ENCODE measurements around the gene UBASH3B. TPM values are rescaled to one million over a fixed set of nuclear protein-coding genes. Genes with fewer than 3 reads are reported as not detected.

The UBASH3B gene
- total RNA-seq, 1 donor from 2014 or later = 2.0 TPM

DNA sequence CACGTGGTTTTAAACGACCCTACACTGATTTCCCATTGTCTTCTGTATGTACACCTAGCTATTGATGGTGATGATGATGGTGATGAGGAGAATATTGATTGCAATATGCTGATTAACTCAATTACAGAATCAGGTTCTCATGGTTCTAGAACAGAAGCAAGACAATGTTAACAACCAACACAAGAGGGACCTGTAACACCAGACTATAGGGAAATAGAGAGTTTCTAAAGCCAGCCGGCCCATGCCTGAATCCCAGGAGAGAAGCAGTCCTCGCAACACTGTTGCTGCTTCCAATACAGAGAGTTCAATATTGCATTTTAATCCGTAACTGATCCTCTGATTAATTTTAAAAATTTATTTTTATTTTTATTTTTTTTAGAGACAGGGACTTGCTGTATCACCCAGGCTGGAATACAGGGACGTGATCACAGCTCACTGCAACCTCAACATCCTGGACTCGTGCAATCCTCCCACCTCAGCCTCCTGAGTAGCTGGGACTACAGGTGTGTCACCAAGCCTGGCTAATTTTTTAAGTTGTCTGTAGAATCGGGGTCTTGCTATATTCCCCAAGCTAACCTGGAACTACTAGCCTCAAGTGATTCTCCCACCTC lies 22.2 kb upstream of the UBASH3B start:
- Histone ChIP-seq H3K9ac (no peak overlapping the region), H3K4me3 (no peak overlapping the region), H3K36me3 (no peaks in the 10 kb centered on the region), H3K4me2 (no peak overlapping the region), H3F3A (ENCODE audit: low read depth) (no peaks in the 10 kb centered on the region), H4K20me1 (ENCODE audit: low read depth) (no peaks in the 10 kb centered on the region), H3K9me3 (ENCODE audit: low read depth) (no peaks in the 10 kb centered on the region), H3K79me2 (ENCODE audit: low read depth) (no peaks in the 10 kb centered on the region), H3K27ac (no peak overlapping the region), H3K4me1 (peaks cover 3% of the 10 kb centered on the region), H3K27me3 (no peaks in the 10 kb centered on the region), H2AFZ (replicated peaks) (no peak overlapping the region)
- peaks cover 3% of the 10 kb centered on the region for H3K27me3 Mint-ChIP-seq (ENCODE audit: insufficient read depth, low read depth)
- no peak overlapping the region for H3K4me3 Mint-ChIP-seq
- no peak for TF ChIP-seq EZH2phosphoT487 (IDR thresholded peaks at IDR 0.05)
- TF ChIP-seq, protein P1, sequence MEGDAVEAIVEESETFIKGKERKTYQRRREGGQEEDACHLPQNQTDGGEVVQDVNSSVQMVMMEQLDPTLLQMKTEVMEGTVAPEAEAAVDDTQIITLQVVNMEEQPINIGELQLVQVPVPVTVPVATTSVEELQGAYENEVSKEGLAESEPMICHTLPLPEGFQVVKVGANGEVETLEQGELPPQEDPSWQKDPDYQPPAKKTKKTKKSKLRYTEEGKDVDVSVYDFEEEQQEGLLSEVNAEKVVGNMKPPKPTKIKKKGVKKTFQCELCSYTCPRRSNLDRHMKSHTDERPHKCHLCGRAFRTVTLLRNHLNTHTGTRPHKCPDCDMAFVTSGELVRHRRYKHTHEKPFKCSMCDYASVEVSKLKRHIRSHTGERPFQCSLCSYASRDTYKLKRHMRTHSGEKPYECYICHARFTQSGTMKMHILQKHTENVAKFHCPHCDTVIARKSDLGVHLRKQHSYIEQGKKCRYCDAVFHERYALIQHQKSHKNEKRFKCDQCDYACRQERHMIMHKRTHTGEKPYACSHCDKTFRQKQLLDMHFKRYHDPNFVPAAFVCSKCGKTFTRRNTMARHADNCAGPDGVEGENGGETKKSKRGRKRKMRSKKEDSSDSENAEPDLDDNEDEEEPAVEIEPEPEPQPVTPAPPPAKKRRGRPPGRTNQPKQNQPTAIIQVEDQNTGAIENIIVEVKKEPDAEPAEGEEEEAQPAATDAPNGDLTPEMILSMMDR (IDR thresholded peaks at IDR 0.05) = peak; percentile 68
- no peaks in the 10 kb centered on the region for H3K36me3 Mint-ChIP-seq
- peaks cover 9% of the 10 kb centered on the region for H3K4me1 Mint-ChIP-seq
- DNase-seq (ENCODE audit: low spot score) = peak; percentile 73
- no peak overlapping the region for H3K27ac Mint-ChIP-seq
- no peaks in the 10 kb centered on the region for H3K9me3 Mint-ChIP-seq

DNA sequence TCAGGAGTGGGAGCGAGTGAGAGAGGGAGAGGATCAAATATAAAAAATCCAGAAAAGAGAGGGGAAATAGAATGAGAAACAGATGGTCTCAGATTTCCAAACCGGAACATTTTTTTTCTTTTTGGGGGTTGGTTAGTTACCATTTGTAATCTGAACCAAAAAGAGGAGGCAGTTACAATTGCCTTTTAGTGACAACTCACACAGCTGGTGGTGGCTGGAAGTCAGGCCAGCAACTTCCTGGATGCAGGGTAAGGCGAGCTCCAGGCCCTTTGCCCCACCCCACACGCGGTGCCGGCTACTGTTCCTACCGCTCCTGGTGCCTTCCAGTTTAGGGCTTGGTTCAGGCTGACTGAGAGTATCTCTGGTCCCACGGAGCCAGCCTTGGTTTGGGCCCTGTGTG lies 21.0 kb upstream of the UBASH3B start:
- H3K9me3 ChIP-seq (ENCODE audit: low read depth) = no peaks in the 10 kb centered on the region
- peak overlapping the region; percentile 46 for H3K27ac Mint-ChIP-seq
- H3K79me2 ChIP-seq (ENCODE audit: low read depth) = no peaks in the 10 kb centered on the region
- no peaks in the 10 kb centered on the region for H3K36me3 Mint-ChIP-seq
- no peak overlapping the region for H3K4me3 Mint-ChIP-seq
- H3K4me1 Mint-ChIP-seq = peaks cover 3% of the 10 kb centered on the region
- TF ChIP-seq EZH2 (IDR thresholded peaks at IDR 0.05) (no peak), EZH2phosphoT487 (IDR thresholded peaks at IDR 0.05) (no peak)
- TF ChIP-seq, protein P1 (IDR thresholded peaks at IDR 0.05) = no peak
- H3K9me3 Mint-ChIP-seq = no peaks in the 10 kb centered on the region
- H3K9ac ChIP-seq = no peak overlapping the region
- H3F3A ChIP-seq (ENCODE audit: low read depth) = no peaks in the 10 kb centered on the region
- peak; percentile 11 for DNase-seq (ENCODE audit: low spot score)
- peak overlapping the region; percentile 73 for H2AFZ ChIP-seq (replicated peaks)
- H3K27ac ChIP-seq = no peak overlapping the region
- H4K20me1 ChIP-seq (ENCODE audit: low read depth) = no peaks in the 10 kb centered on the region
- H3K27me3 ChIP-seq = no peaks in the 10 kb centered on the region
- peaks cover 3% of the 10 kb centered on the region for H3K4me1 ChIP-seq
- peaks cover under 1% of the 10 kb centered on the region for H3K27me3 Mint-ChIP-seq (ENCODE audit: insufficient read depth, low read depth)
- no peak overlapping the region for H3K4me2 ChIP-seq
- no peaks in the 10 kb centered on the region for H3K36me3 ChIP-seq
- no peak overlapping the region for H3K4me3 ChIP-seq

DNA sequence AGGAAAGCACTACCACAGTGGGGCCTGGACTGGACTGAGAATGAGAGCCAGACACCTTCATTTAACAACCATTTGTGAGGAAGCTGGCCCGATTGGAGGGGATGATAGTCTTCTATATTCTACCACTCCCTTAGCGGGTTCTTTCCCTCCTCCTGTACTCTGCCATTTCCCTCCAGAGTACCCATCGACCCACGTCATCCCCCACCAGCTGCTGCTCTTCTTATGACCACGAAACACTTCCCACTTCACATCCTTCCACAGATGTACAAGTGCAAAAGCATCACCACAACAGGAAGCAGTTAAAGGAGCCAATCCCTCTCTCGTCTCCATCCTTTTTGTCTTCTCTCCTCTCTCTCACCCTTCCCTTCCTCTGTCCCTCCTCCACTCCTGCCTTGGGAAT lies 18.0 kb upstream of the UBASH3B start:
- no peaks in the 10 kb centered on the region for H3F3A ChIP-seq (ENCODE audit: low read depth)
- TF ChIP-seq, protein P1 (IDR thresholded peaks at IDR 0.05) = no peak
- TF ChIP-seq EZH2 (IDR thresholded peaks at IDR 0.05) (no peak), EZH2phosphoT487 (IDR thresholded peaks at IDR 0.05) (no peak)
- no peaks in the 10 kb centered on the region for H4K20me1 ChIP-seq (ENCODE audit: low read depth)
- H3K4me3 Mint-ChIP-seq = no peak overlapping the region
- H3K4me2 ChIP-seq = no peak overlapping the region
- H2AFZ ChIP-seq (replicated peaks) = no peak overlapping the region
- no peak for DNase-seq (ENCODE audit: low spot score)
- H3K9me3 Mint-ChIP-seq = no peaks in the 10 kb centered on the region
- no peaks in the 10 kb centered on the region for H3K9me3 ChIP-seq (ENCODE audit: low read depth)
- H3K27ac Mint-ChIP-seq = no peak overlapping the region
- no peak overlapping the region for H3K4me3 ChIP-seq
- no peaks in the 10 kb centered on the region for H3K27me3 ChIP-seq
- no peaks in the 10 kb centered on the region for H3K36me3 Mint-ChIP-seq
- no peak overlapping the region for H3K27ac ChIP-seq
- H3K4me1 ChIP-seq = peaks cover 3% of the 10 kb centered on the region
- peaks cover 3% of the 10 kb centered on the region for H3K4me1 Mint-ChIP-seq
- H3K79me2 ChIP-seq (ENCODE audit: low read depth) = no peaks in the 10 kb centered on the region
- H3K27me3 Mint-ChIP-seq (ENCODE audit: insufficient read depth, low read depth) = no peaks in the 10 kb centered on the region
- H3K9ac ChIP-seq = no peak overlapping the region
- H3K36me3 ChIP-seq = no peaks in the 10 kb centered on the region

Measured in neural progenitor cell (in vitro differentiated cells).